ENCODE measurements around the gene COL9A2. TPM values are rescaled to one million over a fixed set of nuclear protein-coding genes. Genes with fewer than 3 reads are reported as not detected.
A peak's percentile ranks its signal among the peaks of the same experiment; 100 is the strongest.

COL9A2 gene
- total RNA-seq, 1 donor from 2014 or later: 1.2 TPM

DNA sequence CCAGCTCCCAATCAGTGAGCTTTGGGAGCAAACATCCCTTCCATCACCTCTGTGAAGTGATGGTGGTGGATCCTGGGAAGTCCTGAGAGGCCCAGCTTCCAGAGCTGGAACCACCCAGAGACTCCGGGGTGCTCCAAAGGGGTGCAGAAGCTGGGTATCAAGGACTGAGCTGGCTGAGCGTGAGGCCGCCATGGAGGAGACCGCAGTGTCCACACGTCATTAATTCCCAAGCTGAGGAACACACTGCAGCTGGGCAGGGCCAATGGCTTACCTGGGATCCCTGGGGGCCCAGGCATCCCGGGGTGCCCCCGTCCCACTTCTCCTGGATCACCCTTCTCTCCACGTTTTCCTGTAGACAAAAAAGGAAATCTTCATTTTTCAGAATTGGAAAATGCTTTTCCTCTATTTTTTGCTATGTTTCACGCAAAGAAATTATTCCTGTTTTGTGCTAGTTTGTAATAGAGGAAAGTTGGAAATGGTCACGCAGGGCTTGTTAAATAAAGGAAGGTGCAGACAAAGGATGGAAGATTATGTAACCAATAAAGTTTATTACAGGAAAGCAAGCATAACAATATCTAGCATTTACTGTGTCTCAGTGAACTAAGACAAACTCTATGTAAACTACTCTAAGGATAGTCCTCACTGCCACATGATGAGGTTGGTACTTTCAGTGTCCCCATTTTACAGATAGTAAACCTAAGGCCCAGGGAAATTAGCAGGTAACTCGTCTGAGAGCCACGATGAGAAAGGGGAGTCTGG, 15.4 kb downstream of the COL9A2 start:
- no peak for DNase-seq

DNA sequence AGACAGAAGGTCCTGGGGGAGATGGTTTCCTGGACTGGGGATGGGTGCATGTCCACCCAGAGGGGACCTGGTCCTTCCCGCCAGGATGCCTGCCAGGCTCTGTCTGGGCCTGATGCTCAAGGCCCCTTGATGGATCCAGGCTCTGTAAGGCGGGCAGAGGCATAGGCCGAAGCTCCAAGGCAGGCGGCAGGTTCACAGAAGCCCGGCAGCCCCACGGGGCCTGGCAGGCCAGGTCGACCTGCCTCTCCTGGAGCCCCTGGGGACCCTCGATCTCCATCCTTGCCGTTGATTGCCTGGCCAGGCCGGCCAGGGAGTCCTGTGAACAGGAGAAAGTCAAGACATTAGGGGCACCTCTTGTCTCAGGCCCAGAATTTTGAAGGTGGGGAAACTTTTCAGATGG, 16.0 kb downstream of the COL9A2 start:
- no peak for DNase-seq

DNA sequence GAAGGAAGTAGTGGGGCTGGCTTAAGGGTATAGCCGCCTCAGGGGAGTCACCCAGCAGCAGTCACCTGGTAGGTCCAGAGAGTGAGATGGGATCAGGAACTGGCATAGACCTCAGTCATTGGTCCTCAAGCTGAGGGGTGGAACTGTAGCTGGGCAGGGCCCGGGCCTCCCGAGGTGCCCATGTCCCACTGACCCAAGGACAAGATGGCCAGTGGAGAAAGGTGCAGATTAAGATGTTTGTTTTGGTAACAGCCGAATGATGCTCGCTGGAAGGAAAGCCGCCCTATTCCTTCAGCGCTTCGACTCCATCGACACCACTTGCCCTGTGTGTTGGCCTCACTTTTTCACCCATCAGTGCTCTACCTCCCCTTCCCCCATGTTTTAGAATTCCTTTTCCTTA, 16.4 kb downstream of the COL9A2 start:
- DNase-seq: no peak

DNA sequence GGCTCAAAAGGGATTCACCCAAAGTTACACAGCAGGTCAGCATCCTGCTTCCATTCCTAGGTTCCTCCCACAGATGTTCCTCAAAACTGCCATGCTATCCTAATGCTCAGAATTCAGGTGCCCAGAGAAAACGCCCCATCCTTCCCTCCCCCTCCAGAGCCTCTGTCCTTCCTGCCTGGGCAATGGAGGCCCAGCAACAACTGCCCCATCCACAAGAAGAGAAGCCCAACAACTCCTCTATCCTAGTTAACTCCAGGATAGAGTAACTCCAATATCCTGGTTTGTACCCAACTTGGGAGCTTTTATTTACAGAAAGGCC, 16.9 kb downstream of the COL9A2 start:
- no peak for DNase-seq

DNA sequence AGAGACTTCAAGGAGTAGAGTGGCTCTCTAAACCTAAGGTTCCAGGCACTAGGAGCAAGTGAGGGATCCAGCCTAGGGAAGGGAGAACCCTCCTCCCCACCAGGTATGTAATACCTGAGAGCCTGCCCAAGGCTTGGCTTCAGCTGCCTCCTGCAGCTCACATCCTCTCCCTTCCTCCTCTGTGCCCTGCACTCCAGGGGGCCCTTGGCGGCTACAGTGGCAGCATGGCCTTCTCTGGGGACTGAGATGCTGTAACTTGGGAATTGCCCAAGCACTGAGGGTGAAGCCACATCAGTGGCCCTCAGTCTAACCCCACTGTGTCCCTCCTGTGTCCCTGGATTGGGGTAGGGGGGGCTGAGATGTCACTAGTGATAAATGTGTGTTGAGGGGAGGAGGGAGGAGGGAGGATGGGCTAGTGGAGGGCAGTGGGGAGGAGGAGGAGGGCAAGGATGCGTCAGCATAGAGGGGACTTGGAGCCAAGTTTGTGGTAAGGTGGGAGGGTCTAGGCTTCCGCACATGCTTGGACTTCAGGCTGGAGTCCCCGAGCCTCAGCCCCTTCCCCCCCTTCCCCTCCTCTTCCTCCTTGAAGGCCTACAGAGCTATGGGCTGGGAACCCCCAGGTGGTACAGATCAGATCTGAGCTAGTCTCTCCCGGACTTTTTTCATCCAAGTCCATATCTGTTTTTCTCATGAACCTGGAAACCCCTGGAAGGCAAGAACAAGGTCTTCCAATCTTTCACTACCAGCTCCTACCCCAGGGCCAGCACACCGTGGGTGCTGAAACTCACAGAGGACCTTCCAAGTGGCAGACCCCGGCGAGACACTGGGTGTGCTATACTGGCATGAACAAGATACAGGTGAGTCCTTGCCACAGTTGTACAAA, 17.5 kb downstream of the COL9A2 start:
- no peak for DNase-seq

DNA sequence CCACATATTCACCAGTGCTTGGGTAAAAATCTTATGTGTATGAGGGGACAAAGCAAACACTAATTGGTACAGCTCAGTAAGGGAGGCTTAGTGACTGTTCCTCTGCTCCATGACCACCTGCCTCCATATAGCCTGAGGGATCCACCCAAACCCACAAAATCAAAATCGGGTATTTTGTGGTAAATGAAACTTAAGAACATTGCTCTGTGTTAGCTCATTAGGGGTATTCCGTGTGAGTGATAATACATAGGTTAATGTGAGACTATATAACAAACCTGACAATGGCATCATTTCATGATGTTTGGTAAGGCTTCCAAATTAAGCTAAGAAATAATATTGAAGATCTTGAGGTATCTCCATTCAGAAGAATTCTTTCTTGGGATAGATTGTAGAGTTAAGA, 25.8 kb downstream of the COL9A2 start:
- no peak for DNase-seq

DNA sequence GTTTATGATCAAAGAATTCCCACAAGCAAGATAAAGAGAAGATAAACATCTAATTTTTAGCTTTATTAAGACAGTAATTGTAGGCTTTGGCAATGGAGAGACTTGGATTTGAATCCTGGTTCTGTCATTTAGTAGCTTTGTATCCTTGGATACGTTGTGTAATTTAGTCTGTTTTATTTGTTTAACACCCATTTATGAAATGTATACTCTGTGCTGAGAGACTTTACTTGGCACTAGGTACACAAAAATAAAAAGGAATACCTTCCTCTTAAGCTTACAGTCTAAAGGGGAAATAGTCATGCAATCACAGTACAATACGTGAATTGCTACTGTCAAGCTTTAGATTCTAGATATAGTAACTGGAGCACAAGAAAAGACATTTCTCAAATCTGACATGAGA, 35.2 kb downstream of the COL9A2 start:
- no peak for DNase-seq

DNA sequence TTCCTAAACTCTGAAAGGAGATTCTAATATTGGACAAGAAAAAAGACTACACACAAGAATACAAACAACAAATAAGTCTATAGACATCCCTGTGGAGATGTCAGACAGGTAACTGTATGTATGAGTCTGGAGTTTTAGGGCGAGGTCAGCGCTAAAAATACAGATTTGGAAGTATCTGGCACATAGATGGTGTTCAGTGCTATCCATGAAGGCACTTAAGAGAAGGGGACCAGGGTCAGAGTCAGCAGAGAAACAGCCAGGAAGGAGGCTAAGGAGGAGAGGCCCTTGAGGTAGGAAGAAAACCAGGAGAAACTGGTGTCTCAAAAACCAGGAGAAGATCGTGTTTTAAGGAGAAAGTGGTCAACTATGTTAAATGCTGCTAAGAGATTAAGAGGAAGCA, 41.0 kb downstream of the COL9A2 start:
- no peak for DNase-seq

DNA sequence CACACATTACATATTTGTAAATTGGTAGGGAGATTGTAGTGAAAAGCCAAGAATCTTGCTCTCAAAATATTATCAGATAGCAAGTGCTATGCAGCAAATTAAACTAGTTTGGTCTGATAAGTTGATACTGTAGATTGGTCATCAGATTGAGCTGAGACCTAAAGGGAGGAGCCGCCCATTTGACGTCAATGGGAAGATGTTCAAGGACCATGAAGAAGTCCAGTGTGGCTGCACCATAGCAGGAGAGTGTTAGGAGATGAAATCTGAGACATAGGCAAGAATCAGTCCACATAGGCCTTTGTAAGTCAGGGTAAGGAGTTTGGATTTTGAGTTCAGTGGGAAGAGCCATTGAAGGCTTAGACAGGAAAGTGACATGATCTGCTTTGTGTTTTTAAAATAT, 42.8 kb downstream of the COL9A2 start:
- no peak for DNase-seq

DNA sequence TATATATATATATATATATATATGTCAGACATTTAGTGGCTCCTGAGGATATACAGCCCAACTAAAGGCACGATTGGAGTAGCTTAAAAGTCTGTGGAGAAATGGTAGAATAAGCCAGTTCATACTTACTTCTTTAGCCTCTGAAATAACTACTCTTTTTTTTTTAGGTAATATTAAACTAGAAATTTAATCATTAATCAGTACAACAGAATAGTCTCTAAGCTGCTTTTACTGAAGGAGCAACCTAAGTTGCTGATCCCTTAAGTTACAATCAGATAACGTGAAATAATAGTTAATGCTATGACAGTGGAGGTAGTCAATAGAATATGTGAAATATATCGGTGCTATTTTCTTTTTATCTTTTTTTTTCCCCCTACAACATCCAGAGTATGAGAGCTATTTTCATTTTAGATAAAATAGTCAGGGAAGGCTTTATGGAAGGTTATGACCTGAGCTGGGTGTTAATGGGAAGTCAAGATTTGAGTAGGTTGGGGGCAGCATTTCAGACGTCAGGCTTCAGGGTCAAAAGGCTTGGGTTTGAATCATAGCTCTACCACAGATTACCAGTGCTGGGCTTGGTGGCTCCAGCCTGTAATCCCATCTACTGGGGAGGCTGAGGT, 43.4 kb downstream of the COL9A2 start:
- DNase-seq: no peak

DNA sequence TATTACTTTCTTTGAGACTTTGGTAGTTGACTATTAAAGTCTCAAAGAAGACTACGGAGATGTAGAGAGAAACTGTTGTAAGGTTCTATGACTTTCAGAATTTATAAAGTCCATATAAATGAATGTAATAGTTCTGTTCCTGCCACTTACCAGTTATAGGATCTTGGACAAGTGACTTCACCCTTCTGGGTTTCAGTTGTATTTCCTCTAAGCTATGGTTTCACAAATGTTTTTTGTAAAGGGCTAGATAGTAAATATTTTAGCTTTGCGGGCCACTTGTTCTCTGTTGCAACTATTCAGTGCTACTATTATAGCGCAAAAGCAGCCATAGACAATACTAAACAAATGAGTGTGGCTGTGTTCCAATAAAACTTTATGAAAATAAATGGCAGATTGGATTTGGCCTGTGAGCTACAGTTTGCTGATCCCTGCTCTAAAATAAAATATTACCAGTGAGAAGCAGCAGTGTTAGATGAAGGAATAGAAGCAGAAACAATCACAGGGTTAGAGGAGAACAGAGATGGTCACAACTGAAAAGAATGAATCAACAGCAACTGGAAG, 44.4 kb downstream of the COL9A2 start:
- DNase-seq: no peak

DNA sequence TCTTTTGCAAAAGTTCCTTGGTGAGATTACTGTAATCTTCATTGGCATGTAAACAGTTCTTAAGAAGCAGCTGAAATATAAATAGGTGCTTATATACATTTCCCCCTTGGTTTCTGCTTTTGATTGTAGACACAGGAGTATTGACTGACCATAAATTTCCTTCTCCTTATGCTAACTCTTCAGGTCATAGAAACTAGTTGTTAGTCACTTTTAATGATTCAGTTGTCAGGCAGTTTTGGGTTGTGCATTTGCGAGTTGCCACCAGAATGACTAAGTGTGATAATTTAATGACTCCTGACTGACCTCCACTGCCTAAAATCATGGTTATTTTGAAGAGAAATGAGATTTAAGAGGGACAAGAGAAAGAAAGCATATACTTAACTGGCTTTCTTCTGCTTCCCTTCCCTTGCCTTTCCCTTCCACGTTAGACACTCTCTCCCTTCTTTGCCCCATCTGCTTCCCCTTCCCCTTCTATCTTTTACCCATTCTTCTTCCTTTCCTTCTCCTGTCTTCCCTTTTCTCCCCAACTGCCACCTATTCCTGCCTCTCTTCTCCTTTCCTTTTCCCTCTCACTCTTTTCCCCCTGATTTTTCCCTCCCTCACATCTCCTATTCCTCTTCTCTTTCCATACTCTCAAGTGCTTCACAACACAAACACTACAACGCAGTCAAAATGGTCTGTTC, 46.8 kb downstream of the COL9A2 start:
- DNase-seq: no peak

DNA sequence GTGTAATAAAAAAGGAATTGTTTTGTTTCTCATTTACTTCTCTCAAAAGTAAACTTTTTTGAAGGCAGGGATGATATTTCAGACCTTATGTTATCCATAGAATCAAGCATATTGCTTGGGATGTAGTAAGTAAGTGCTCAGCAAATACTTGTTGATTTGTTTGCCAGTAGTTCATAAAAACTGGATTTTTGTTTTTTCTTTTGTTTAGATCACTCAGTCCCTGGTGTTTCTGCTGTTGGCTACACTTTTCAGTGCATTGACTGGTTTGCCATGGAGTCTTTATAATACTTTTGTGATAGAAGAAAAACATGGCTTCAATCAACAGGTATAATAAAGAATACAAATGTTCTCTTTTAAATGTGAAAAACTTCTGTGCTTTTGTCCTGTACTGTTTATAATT, 48.9 kb downstream of the COL9A2 start:
- no peak for DNase-seq

DNA sequence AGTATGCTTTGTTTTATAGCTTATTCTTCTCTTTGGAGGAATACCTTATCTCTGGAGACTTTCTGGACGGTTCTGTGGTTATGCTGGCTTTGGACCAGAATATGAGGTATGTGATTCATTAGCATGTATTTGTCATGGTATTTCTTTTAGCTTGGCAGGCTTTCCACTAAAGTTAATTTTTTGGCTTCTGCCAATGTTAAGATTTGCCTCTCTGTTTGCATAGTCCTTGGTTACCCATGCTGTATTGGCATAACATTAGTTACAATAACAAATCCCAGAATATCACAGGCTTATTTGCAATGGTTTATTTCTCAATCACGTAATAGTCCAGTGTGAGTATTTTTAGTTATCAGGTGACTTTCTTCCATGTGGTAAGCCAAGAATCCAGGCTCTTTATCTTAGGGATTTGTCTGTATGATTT, 49.3 kb downstream of the COL9A2 start:
- peak; percentile 37 for DNase-seq

DNA sequence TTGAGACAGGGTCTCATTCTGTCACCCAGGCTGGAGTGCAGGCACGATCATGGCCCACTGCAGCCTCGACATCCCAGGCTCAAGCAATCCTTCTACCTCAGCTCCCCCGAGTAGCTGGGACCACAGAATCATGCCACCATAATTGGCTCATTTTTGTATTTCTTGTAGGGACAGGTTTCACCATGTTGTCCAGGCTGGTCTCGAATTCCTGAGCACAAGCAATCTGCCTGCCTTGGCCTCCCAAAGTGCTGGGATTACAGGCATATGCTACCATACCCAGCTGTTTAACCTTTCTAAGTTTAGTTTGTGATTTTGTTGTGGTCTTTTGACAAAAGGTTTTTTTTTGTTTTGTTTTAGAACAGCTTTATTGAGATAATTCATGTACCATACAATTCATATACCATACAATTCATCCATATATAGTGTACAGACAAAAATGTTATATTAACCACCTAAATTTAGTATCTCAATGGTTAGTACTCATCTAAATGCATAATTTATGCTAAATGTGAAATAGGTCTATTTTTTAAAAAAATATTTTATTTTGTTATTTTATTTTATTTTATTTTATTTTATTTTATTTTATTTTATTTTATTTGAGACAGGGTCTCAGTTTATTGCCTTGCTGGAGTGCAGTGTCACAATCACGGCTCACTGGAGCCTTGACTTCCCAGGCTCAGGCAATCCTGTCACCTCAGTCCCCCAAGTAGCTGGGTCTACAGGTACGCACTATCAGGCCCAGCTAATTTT, 50.1 kb downstream of the COL9A2 start:
- no peak for DNase-seq

DNA sequence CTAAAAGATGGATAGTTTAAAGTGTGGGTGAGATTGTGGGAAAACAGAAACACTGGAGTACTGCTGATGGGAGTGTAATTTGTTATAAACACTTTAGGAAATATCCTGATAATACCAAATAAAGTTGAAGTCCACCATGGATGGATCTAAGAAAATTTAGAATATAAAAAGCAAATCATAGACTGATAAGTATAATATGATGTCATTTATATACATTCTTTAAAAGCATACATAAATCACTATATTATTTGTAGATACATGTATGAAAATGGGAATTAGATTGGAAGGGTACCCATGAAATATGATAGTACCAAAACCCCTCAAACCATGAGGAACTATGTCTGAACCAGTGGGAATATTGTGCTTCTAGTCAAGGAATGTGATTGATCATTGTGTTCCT, 51.2 kb downstream of the COL9A2 start:
- DNase-seq: no peak

DNA sequence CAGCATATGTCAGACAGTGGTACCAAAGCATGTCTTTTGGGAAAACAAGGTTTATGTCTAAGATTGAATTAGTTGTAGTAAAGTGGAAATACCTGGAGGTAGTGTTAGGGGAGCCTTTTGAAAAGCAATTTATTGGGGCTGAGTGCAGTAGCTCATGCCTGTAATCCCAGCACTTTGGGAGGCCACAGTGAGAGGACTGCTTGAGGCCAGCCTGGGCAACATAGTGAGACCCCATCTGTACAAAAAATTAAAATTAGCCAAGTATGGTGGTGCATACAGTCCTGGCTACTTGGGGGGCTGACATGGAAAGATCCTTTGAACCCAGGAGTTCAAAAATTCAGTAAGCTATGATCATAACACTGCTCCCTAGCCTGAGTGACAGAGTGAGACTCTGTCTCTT, 51.8 kb downstream of the COL9A2 start:
- no peak for DNase-seq

DNA sequence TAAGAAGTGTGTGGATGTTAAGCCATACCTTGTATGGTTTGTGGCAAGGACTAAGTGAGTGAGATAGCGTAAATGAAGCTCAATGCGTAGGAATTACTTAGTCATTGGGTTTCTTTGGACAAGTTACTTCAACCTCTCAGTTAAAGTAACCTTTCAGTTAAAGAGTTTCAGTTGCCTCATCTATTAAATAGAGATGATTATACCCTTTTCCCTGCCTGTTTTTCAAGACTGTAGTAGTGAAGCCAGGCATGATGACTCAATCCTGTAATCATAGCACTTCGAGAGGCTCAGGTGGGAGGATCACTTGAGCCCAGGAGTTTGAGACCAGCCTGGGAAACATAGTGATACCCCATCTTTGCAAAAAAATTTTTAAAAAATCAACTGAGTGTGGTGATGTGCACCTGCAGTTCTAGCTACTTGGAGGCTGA, 52.7 kb downstream of the COL9A2 start:
- no peak for DNase-seq

DNA sequence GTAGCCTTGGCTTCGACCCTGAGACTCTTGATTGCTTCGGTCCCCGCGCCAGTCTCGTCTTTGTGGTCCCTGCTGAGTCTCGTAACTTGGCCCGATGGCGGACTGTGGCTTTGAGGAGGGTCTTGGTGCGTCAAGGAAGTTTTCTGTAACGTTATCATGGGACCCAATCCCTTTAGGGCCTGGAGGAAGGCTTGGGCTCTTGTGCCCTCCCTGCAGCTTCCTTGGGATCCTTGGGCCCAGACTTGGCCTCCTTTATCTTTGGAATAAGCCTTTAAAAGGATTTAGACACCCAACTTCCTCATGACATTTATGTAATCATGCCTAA, 58.7 kb downstream of the COL9A2 start:
- peak; percentile 53 for DNase-seq

DNA sequence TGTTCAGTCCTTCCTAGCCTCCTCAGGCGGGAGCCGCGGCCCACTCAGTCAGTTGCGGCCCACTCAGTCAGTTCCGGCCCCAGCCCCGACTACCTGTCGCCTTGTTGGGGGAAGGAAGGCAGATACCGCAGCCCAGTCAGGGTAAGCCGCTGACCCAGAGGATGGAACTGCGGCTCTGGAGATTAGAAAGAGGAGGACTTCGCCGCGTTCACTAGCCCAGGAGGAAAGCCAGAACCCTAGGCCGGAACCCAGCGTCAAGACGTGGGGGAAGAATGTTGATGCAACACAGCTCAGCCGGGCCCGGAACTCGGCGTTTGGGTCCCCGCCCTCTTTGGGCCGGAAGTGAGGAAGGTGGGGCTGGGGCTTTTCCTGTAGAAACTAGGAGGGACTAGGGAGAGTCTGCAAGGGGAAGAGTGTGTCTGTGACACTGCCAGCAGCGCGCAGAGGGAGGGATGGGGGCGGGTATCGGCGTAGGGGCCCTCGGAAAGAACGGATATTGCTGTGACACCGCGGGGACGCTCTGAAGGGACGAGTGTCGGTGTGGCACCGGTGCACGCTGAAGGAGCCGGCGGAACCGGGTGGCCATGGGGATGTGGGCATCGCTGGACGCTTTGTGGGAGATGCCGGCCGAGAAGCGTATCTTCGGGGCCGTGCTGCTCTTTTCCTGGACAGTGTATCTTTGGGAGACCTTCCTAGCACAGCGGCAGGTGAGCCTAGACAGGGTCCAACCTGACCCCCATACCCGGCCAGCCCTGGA, 59.2 kb downstream of the COL9A2 start, which contains the start of gene ZMPSTE24:
ZMPSTE24 (plus strand) TSS at position 549 of the 757 bp plus-strand sequence; CDS start at position 585, 36 bp downstream.
- peak; percentile 98 for DNase-seq

DNA sequence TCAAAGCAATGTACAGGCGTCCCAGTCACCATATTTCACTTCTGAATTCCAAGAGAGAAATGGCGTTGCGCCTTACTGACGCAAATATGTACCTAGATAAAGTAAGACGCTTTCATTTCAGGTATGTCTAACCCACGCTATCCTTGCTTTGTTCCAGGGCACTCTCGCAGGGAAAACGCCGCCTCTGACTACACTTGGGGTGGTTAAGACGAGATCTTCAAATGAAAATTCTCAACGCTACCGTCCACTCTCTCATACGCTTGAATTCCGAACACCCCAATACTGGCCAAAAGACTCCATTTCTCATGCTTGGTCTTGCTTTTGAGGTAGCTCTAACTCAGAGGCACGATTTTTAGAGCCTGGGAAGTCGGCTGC, 59.8 kb downstream of the COL9A2 start:
- DNase-seq: no peak
